Endothelial cell of umbilical vein (primary cell): ENCODE data around the gene UST. TPM values are rescaled to one million over a fixed set of nuclear protein-coding genes. Genes with fewer than 3 reads are reported as not detected.

Source experiments
- BruUV-seq: library from RNA; stranded (reverse); fragments of 400-500 nt; replicated peaks from 2 replicates; lab custom pipeline; 2021; lab: Mats Ljungman, UMichigan
- CTCF ChIA-PET: fragments of 300-600, 350-600 bp; sonication (Branson Sonifier 250); formaldehyde crosslinking; loops from one replicate; lab custom pipeline; 2021; ENCODE audit warnings: antibody characterized with exemption, inconsistent platforms; lab: Charles Lee
- POLR2A ChIA-PET: fragments of 300-600, 350-600 bp; sonication (Branson Sonifier 250); formaldehyde crosslinking; loops from one replicate; lab custom pipeline; 2021; ENCODE audit warnings: antibody characterized with exemption, inconsistent platforms; lab: Charles Lee
- DNase-seq: peaks from one replicate; pipeline ENCODE4 v3.0.0-alpha.2; 2011; ENCODE audit warnings: low read depth, low spot score
- FAIRE-seq: peaks from 2 replicates; lab custom pipeline; 2011; peaks lifted over from hg19 to GRCh38; lab: Jason Lieb, UNC
- H2AFZ ChIP-seq: 2 replicates; pipeline ENCODE4 v1.6.0; 2012; ENCODE audit warnings: low read depth, low read length, control low read depth, inconsistent platforms
- H3K27ac ChIP-seq: 2 replicates; pipeline ENCODE4 v1.5.1; 2011; ENCODE audit warnings: low read depth, mild to moderate bottlenecking, control low read depth, low read length, moderate library complexity; ENCODE audit not compliant: insufficient read depth
- H3K27me3 ChIP-seq, 2 experiments: 2 replicates each; pipeline versions ENCODE4 v1.6.0 to v1.6.1; 2011; ENCODE audit warnings: low read length in 2 of 2, mixed read lengths in 1 of 2; ENCODE audit not compliant: control insufficient read depth in 2 of 2, insufficient read depth in 2 of 2
- H3K36me3 ChIP-seq, 2 experiments: 2 replicates in 1 of 2; 3 replicates in 1 of 2; pipeline ENCODE4 v1.5.1; 2011; ENCODE audit warnings: low read length in 2 of 2, mild to moderate bottlenecking in 1 of 2, moderate library complexity in 1 of 2; ENCODE audit not compliant: control insufficient read depth in 2 of 2, insufficient read depth in 2 of 2; ENCODE audit errors: extremely low read depth in 1 of 2
- H3K4me1 ChIP-seq: 3 replicates; pipeline ENCODE4 v1.5.1; 2011; ENCODE audit warnings: mild to moderate bottlenecking, low read length; ENCODE audit not compliant: control insufficient read depth, insufficient read depth; ENCODE audit errors: extremely low read depth
- H3K4me2 ChIP-seq: 2 replicates; pipeline ENCODE4 v1.6.1; 2011; ENCODE audit warnings: low read length, control low read depth, mixed read lengths; ENCODE audit not compliant: insufficient read depth
- H3K4me3 ChIP-seq, 3 experiments: fragments of 200-600 bp in 1 of 3; sonication (generic), shearing (Covaris generic) in 1 of 3; replicated peaks in 1 of 3; 2 replicates each; pipeline ENCODE4 v1.5.1; 2011 to 2016; ENCODE audit warnings: control low read depth in 3 of 3, low read length in 3 of 3, mild to moderate bottlenecking in 2 of 3, inconsistent platforms in 1 of 3, low read depth in 1 of 3, moderate library complexity in 1 of 3; ENCODE audit not compliant: insufficient read depth in 1 of 3
- H3K79me2 ChIP-seq: 2 replicates; pipeline ENCODE4 v1.6.0; 2012; ENCODE audit warnings: low read length, inconsistent platforms; ENCODE audit not compliant: control insufficient read depth, insufficient read depth
- H3K9ac ChIP-seq: replicated peaks from 2 replicates; pipeline ENCODE3; 2011; ENCODE audit warnings: low read length, control low read depth; ENCODE audit not compliant: insufficient read depth; ENCODE audit errors: extremely low read depth
- H3K9me1 ChIP-seq: replicated peaks from 3 replicates; pipeline ENCODE4 v1.6.0; 2011; ENCODE audit warnings: mild to moderate bottlenecking, low read length; ENCODE audit not compliant: control insufficient read depth, insufficient read depth; ENCODE audit errors: extremely low read depth
- H3K9me3 ChIP-seq: replicated peaks from 2 replicates; pipeline ENCODE4 v1.5.1; 2012; ENCODE audit warnings: low read length, inconsistent platforms; ENCODE audit not compliant: control insufficient read depth, insufficient read depth
- H4K20me1 ChIP-seq: replicated peaks from 2 replicates; pipeline ENCODE3; 2011; ENCODE audit warnings: mild to moderate bottlenecking, low read length; ENCODE audit not compliant: control insufficient read depth, insufficient read depth; ENCODE audit errors: extremely low read depth
- EZH2 ChIP-seq: IDR thresholded peaks from 2 replicates; pipeline ENCODE4 v1.6.1; 2012; ENCODE audit warnings: borderline replicate concordance, low read depth, mild to moderate bottlenecking, moderate library complexity, low read length, inconsistent platforms; ENCODE audit not compliant: severe bottlenecking
- FOS ChIP-seq: IDR thresholded peaks from 2 replicates; pipeline ENCODE4 v1.6.1; 2011; ENCODE audit warnings: mild to moderate bottlenecking, low read length, moderate library complexity, borderline replicate concordance; ENCODE audit not compliant: insufficient read depth
- GATA2 ChIP-seq: IDR thresholded peaks from 2 replicates; pipeline ENCODE4 v1.7.0; 2011; ENCODE audit warnings: low read depth, mild to moderate bottlenecking, moderate library complexity, mixed read lengths, low read length; ENCODE audit not compliant: insufficient read length, insufficient read depth
- JUN ChIP-seq: IDR thresholded peaks from 2 replicates; pipeline ENCODE4 v1.6.1; 2011; ENCODE audit warnings: borderline replicate concordance, low read depth; ENCODE audit not compliant: insufficient read length, insufficient read depth
- MYC ChIP-seq: IDR thresholded peaks from one replicate; pipeline ENCODE4 v1.6.1; 2011; ENCODE audit warnings: mild to moderate bottlenecking, low read depth, low read length
- POLR2A ChIP-seq: IDR thresholded peaks from 2 replicates; pipeline ENCODE4 v1.6.1; 2012; ENCODE audit warnings: low read depth, mild to moderate bottlenecking, control low read depth, low read length
- POLR2AphosphoS5 ChIP-seq: IDR thresholded peaks from 2 replicates; pipeline ENCODE4 v1.6.1; 2012; ENCODE audit warnings: low read depth, mild to moderate bottlenecking, control low read depth, low read length, moderate library complexity; ENCODE audit not compliant: insufficient read depth
- dilution Hi-C: fragments of 300-500 bp; cut with MboI; formaldehyde crosslinking; loops from one replicate; pipeline ENCODE4 v1.15.0; 2019; ENCODE audit warnings: low sequenced_read_pairs; ENCODE audit not compliant: extremely low pct_ligation_motif_present
- intact Hi-C: fragments of 100-400 bp; cut with micrococcal nuclease; formaldehyde crosslinking; loops from one replicate; pipeline ENCODE4 v1.10.0; 2022
- polyA plus RNA-seq, 4 experiments: library from polyadenylated mRNA; depleted of rRNA in 3 of 4; stranded (reverse) in 3 of 4; unstranded in 1 of 4; fragments of >200 nt; gene quantifications; 2 replicates each; pipeline versions ENCODE4 v1.2.1 to v1.2.3, GENCODE V29; 2011 to 2012; ENCODE audit warnings: missing spikeins in 1 of 4
- total RNA-seq: library from RNA; stranded (reverse); gene quantifications from 2 replicates; pipeline ENCODE4 v1.2.3, GENCODE V29; 2021
- TF ChIP-seq, protein P1 (sequence below), 2 donors: IDR thresholded peaks; 1 replicate in 1 of 2; 2 replicates in 1 of 2; pipeline ENCODE4 v1.5.1; 2011; ENCODE audit warnings: low read length in 2 of 2, mild to moderate bottlenecking in 2 of 2, moderate library complexity in 2 of 2, control low read depth in 1 of 2, inconsistent platforms in 1 of 2, low read depth in 1 of 2; ENCODE audit not compliant: insufficient read depth in 1 of 2; ENCODE audit errors: extremely low read depth in 1 of 2
- TF ChIP-seq, protein P2 (sequence below): IDR thresholded peaks from 2 replicates; pipeline ENCODE4 v1.6.1; 2011; ENCODE audit not compliant: insufficient read depth, insufficient read length

Gene UST
- total and polyA plus RNA-seq, 2 donors (not counting 3 experiments of a cell fraction or from before 2014, with no cell fraction given): 0.26 to 0.84 TPM

- Histone ChIP-seq H3K79me2 (no peaks in the 10 kb centered on the region), H2AFZ (no peak overlapping the region), H3K27me3 (peaks cover 0 to 3% of the 10 kb centered on the region in 2 experiments), H3K9ac (no peak overlapping the region), H3K4me2 (no peak overlapping the region), H3K36me3 (no peaks in the 10 kb centered on the region), H3K27ac (no peak overlapping the region), H3K9me3 (no peaks in the 10 kb centered on the region), H3K9me1 (no peaks in the 10 kb centered on the region), H4K20me1 (no peaks in the 10 kb centered on the region), H3K4me3 (no peak overlapping the region), H3K4me1 (no peaks in the 10 kb centered on the region)
- TF ChIP-seq FOS (no peak), POLR2A (no peak)
- no peak for DNase-seq
- BruUV-seq: no TSS peak
- dilution Hi-C loops: no loop called here
- FAIRE-seq: no peak
- intact Hi-C loops: no loop called here
- CTCF ChIA-PET: no interaction called here
- POLR2A ChIA-PET: no interaction called here
Measured at GRCh38 chr6:148816117-148816516, 69.3 kb downstream of the UST start.

DNA sequence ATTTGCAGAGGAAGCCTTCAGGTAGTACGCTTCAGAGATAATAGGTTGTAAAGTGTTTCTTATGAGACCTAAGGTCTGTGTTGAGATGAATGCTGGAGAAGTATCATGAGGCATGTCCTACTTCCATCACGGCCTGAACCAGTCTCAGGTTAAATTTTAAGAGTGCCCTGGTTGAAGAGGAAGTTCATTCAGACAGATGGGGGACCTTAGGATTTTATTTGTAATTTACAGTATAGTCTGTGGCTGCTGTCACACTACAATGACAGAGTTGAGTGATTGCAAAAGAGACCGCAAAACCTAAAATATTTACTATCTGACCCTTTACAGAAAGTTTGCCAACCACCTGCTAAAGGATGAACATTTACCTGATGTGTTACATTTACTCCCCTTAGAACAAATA is 70.9 kb downstream of the UST start:
- TF ChIP-seq POLR2A (no peak), MYC (no peak), FOS (no peak), POLR2AphosphoS5 (no peak), GATA2 (no peak), JUN (no peak), EZH2 (no peak)
- TF ChIP-seq, protein P1, sequence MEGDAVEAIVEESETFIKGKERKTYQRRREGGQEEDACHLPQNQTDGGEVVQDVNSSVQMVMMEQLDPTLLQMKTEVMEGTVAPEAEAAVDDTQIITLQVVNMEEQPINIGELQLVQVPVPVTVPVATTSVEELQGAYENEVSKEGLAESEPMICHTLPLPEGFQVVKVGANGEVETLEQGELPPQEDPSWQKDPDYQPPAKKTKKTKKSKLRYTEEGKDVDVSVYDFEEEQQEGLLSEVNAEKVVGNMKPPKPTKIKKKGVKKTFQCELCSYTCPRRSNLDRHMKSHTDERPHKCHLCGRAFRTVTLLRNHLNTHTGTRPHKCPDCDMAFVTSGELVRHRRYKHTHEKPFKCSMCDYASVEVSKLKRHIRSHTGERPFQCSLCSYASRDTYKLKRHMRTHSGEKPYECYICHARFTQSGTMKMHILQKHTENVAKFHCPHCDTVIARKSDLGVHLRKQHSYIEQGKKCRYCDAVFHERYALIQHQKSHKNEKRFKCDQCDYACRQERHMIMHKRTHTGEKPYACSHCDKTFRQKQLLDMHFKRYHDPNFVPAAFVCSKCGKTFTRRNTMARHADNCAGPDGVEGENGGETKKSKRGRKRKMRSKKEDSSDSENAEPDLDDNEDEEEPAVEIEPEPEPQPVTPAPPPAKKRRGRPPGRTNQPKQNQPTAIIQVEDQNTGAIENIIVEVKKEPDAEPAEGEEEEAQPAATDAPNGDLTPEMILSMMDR (IDR thresholded peaks at IDR 0.05; ENCODE audit: extremely low read depth in 1 of 2, insufficient read depth in 1 of 2, low read depth in 1 of 2, low read length in 2 of 2): no peak
- TF ChIP-seq, protein P2, sequence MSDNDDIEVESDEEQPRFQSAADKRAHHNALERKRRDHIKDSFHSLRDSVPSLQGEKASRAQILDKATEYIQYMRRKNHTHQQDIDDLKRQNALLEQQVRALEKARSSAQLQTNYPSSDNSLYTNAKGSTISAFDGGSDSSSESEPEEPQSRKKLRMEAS: no peak
- DNase-seq (no peak), FAIRE-seq (no peak)
- CTCF ChIA-PET: no interaction called here
- Histone ChIP-seq H3K9me3 (no peaks in the 10 kb centered on the region), H3K4me2 (no peak overlapping the region), H3K9ac (no peak overlapping the region), H3K79me2 (no peaks in the 10 kb centered on the region), H3K4me1 (no peaks in the 10 kb centered on the region), H2AFZ (no peak overlapping the region), H3K4me3 (no peak overlapping the region), H3K27ac (no peak overlapping the region), H3K9me1 (no peaks in the 10 kb centered on the region), H4K20me1 (no peaks in the 10 kb centered on the region), H3K36me3 (no peaks in the 10 kb centered on the region), H3K27me3 (peaks cover 0 to 3% of the 10 kb centered on the region in 2 experiments)
- no TSS peak for BruUV-seq
- POLR2A ChIA-PET: no interaction called here
- intact Hi-C loops: no loop called here
- dilution Hi-C loops: no loop called here
